ENCODE data around the gene KASH5. TPM values are rescaled to one million over a fixed set of nuclear protein-coding genes. Genes with fewer than 3 reads are reported as not detected.

KASH5 gene
- total RNA-seq, 1 experiment from 2014 or later: 0.37 TPM

DNA sequence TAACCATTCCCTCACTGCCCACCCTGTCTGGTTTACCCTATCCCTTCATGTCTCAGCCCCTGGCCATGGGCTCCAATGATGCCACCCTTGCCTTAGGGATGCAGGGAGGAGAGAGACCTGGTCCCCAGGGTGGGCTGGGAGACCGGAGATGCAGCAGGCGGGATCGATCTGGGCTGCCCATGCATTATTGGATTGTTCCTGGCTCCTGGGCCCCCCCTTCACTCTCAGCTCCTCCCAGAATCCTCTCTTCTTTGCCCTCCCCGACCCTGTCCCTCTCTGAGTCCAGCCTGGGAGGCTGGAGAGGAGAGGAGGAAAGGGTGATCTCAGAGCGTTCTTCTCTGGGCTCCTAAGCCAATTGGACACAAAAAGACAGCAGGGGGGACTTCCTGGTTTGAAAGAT lies 5.8 kb downstream of the KASH5 start:
- CTCF ChIA-PET: interaction anchor here (0.7 kb wide), 1 partner anchor 168 kb away, joined by 4 read pairs; no protein-coding TSS in a partner anchor
- TF ChIP-seq, protein P1, sequence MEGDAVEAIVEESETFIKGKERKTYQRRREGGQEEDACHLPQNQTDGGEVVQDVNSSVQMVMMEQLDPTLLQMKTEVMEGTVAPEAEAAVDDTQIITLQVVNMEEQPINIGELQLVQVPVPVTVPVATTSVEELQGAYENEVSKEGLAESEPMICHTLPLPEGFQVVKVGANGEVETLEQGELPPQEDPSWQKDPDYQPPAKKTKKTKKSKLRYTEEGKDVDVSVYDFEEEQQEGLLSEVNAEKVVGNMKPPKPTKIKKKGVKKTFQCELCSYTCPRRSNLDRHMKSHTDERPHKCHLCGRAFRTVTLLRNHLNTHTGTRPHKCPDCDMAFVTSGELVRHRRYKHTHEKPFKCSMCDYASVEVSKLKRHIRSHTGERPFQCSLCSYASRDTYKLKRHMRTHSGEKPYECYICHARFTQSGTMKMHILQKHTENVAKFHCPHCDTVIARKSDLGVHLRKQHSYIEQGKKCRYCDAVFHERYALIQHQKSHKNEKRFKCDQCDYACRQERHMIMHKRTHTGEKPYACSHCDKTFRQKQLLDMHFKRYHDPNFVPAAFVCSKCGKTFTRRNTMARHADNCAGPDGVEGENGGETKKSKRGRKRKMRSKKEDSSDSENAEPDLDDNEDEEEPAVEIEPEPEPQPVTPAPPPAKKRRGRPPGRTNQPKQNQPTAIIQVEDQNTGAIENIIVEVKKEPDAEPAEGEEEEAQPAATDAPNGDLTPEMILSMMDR (conservative IDR thresholded peaks at IDR 0.05; ENCODE audit: low read depth, low read length): no peak
- TF ChIP-seq EZH2 (IDR thresholded peaks at IDR 0.05; ENCODE audit: borderline replicate concordance, low read depth, low read length, poor library complexity, severe bottlenecking): no peak
- no peak overlapping the region for H3K27ac ChIP-seq (ENCODE audit: low read depth, low read length, poor library complexity, severe bottlenecking)
- DNase-seq (ENCODE audit: low spot score): no peak
- no TSS peak for BruUV-seq (replicated peaks)
- no peak overlapping the region for H3K4me3 ChIP-seq (ENCODE audit: low read depth, low read length, poor library complexity, severe bottlenecking)
- intact Hi-C loops (cut with micrococcal nuclease; ENCODE audit: unreplicated experiment): no loop called here
- no peaks in the 10 kb centered on the region for H3K9me3 ChIP-seq (ENCODE audit: low read depth, low read length, poor library complexity, severe bottlenecking)
- H3K27me3 ChIP-seq (replicated peaks; ENCODE audit: insufficient read depth, low read depth, low read length, poor library complexity): no peaks in the 10 kb centered on the region
- no peaks in the 10 kb centered on the region for H3K4me1 ChIP-seq (ENCODE audit: insufficient read depth, low read length, poor library complexity, severe bottlenecking)
- H3K36me3 ChIP-seq (ENCODE audit: insufficient read depth, low read length, poor library complexity, severe bottlenecking): no peaks in the 10 kb centered on the region
- POLR2A ChIA-PET (ENCODE audit: low non-redundant PET): no interaction called here

DNA sequence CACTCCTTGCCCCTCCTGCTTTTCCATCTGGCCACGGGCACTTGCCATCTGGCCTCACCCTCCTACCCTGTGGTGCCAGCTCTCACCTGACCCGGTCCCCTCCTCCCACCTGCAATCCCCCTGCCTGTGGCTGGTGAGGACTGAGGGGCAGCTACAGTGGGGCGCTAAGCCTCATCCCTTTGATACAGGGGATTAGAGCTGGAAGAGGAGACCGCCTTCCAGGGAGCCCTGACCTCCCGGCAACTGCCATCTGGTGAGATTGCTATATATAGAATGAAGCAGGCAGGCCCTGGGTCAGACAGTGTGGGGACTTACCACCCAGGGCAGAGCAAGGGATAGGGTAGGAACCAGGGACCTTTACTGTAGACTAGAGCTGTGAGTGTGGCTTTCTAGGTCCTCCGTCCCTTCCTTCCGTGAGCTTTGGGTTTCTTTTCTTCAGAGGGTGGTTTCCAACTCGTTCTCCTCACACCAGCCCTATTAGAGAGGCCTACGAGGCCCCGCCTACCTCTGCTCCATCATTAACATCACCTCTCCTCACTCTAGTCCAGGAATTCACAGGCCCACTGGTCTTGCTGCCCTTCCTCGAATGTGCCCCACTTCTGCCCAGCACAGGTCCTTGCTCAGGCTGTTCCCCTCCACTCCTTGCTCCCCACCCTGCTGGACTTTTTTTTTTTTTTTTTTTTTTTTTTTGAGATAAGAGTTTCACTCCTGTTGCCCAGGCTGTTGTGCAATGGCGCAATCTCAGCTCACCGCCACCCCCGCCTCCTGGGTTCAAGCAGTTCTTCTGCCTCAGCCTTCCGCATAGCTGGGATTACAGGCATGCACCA lies 7.7 kb downstream of the KASH5 start:
- ChIA-PET CTCF (no interaction called here), POLR2A (ENCODE audit: low non-redundant PET) (no interaction called here)
- no peak overlapping the region for H3K4me3 ChIP-seq (ENCODE audit: low read depth, low read length, poor library complexity, severe bottlenecking)
- H3K9me3 ChIP-seq (ENCODE audit: low read depth, low read length, poor library complexity, severe bottlenecking): no peaks in the 10 kb centered on the region
- H3K36me3 ChIP-seq (ENCODE audit: insufficient read depth, low read length, poor library complexity, severe bottlenecking): no peaks in the 10 kb centered on the region
- no peak for DNase-seq (ENCODE audit: low spot score)
- no TSS peak for BruUV-seq (replicated peaks)
- TF ChIP-seq EZH2 (IDR thresholded peaks at IDR 0.05; ENCODE audit: borderline replicate concordance, low read depth, low read length, poor library complexity, severe bottlenecking): no peak
- TF ChIP-seq, protein P1 (conservative IDR thresholded peaks at IDR 0.05; ENCODE audit: low read depth, low read length): no peak
- no peaks in the 10 kb centered on the region for H3K27me3 ChIP-seq (replicated peaks; ENCODE audit: insufficient read depth, low read depth, low read length, poor library complexity)
- intact Hi-C loops (cut with micrococcal nuclease; ENCODE audit: unreplicated experiment): no loop called here
- no peaks in the 10 kb centered on the region for H3K4me1 ChIP-seq (ENCODE audit: insufficient read depth, low read length, poor library complexity, severe bottlenecking)
- no peak overlapping the region for H3K27ac ChIP-seq (ENCODE audit: low read depth, low read length, poor library complexity, severe bottlenecking)

DNA sequence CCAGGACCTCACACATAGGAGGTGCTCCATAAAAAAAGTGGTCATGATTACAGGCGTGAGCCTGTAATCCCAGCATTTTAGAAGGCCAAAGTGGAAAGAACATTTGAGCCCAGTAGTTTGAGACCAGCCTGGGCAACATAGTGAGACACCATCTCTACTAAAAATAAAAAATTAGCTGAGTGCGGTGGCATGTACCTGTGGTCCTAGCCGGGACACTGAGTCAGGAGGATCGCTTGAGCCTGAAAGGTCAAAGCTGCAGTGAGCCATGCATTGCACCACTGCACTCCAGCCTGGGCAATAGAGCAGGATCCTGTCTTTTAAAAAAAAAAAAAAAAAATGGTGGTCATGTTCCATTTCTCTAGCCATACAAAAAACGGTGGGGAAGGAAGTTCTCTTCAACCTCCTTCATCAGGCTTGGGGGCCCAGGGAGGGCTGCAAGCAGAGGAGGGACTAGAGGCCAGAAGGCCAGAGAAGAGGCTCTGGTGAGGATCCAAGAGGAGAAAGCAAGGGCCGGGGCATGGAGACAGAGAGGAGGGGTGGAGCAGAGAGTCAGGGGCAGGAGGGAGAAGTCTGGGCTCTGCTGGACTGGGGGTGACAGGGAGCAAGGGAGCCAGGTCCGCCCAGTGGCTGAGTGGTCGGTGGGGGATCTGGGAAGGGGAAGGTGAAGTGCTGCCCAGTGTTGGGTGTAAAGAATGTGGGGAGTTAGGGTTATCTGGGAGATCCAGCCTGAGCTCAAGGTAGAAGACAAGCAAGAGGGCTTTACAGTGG lies 8.9 kb downstream of the KASH5 start:
- BruUV-seq (replicated peaks): no TSS peak
- H3K27me3 ChIP-seq (replicated peaks; ENCODE audit: insufficient read depth, low read depth, low read length, poor library complexity): no peaks in the 10 kb centered on the region
- ChIA-PET POLR2A (ENCODE audit: low non-redundant PET) (no interaction called here), CTCF (no interaction called here)
- no peaks in the 10 kb centered on the region for H3K36me3 ChIP-seq (ENCODE audit: insufficient read depth, low read length, poor library complexity, severe bottlenecking)
- no peak overlapping the region for H3K27ac ChIP-seq (ENCODE audit: low read depth, low read length, poor library complexity, severe bottlenecking)
- no peak for TF ChIP-seq EZH2 (IDR thresholded peaks at IDR 0.05; ENCODE audit: borderline replicate concordance, low read depth, low read length, poor library complexity, severe bottlenecking)
- TF ChIP-seq, protein P1 (conservative IDR thresholded peaks at IDR 0.05; ENCODE audit: low read depth, low read length): no peak
- no peak for DNase-seq (ENCODE audit: low spot score)
- intact Hi-C loops (cut with micrococcal nuclease; ENCODE audit: unreplicated experiment): no loop called here
- H3K9me3 ChIP-seq (ENCODE audit: low read depth, low read length, poor library complexity, severe bottlenecking): no peaks in the 10 kb centered on the region
- H3K4me1 ChIP-seq (ENCODE audit: insufficient read depth, low read length, poor library complexity, severe bottlenecking): no peaks in the 10 kb centered on the region
- H3K4me3 ChIP-seq (ENCODE audit: low read depth, low read length, poor library complexity, severe bottlenecking): no peak overlapping the region

All from A673 (cell line).